Common myeloid progenitor, CD34-positive (primary cell): ENCODE measurements around the gene TEDC1.
A peak's percentile ranks its signal among the peaks of the same experiment; 100 is the strongest.
"Not testable (repeated sequence)": the region's sequence is repeated elsewhere in the genome, so short reads cannot be mapped to it uniquely, and the experiment has no call there.

ENCODE experiments used
- CTCF ChIA-PET: fragments of 350-600 bp; sonication (Branson Sonifier 250); formaldehyde crosslinking; loops from one replicate; lab custom pipeline; 2021; ENCODE audit warnings: antibody characterized with exemption; lab: Charles Lee
- POLR2A ChIA-PET: fragments of 350-600 bp; sonication (Branson Sonifier 250); formaldehyde crosslinking; loops from one replicate; lab custom pipeline; 2021; ENCODE audit warnings: antibody characterized with exemption; lab: Charles Lee
- DNase-seq, 3 donors: peaks; one replicate each; pipeline versions ENCODE4 v3.0.0 to v3.0.0-alpha.2; 2013
- H3K27ac ChIP-seq, 2 experiments: 1 replicate in 1 of 2; 2 replicates in 1 of 2; pipeline ENCODE4 v1.7.0; 2013; ENCODE audit warnings: inconsistent platforms in 2 of 2, low read length in 2 of 2, mild to moderate bottlenecking in 2 of 2, low read depth in 1 of 2, moderate library complexity in 1 of 2; ENCODE audit not compliant: severe bottlenecking in 2 of 2, insufficient read depth in 1 of 2, poor library complexity in 1 of 2
- H3K27me3 ChIP-seq, 5 experiments: replicated peaks in 2 of 5; 1 replicate in 3 of 5; 2 replicates in 2 of 5; pipeline versions ENCODE4 v1.6.1 to v1.7.0; 2013; ENCODE audit warnings: low read length in 4 of 5, mild to moderate bottlenecking in 2 of 5, moderate library complexity in 2 of 5, inconsistent platforms in 1 of 5; ENCODE audit not compliant: insufficient read depth in 5 of 5, control insufficient read depth in 4 of 5
- H3K36me3 ChIP-seq, 4 experiments: 1 replicate in 2 of 4; 2 replicates in 2 of 4; pipeline versions ENCODE4 v1.6.1 to v1.7.0; 2013; ENCODE audit warnings: low read length in 3 of 4, control low read depth in 1 of 4, mild to moderate bottlenecking in 1 of 4; ENCODE audit not compliant: control insufficient read depth in 4 of 4, insufficient read depth in 4 of 4
- H3K4me1 ChIP-seq, 4 experiments: 1 replicate in 3 of 4; 2 replicates in 1 of 4; pipeline versions ENCODE4 v1.6.1 to v1.7.1; 2013; ENCODE audit warnings: low read length in 3 of 4, mild to moderate bottlenecking in 3 of 4, control low read depth in 1 of 4, inconsistent platforms in 1 of 4, moderate library complexity in 1 of 4; ENCODE audit not compliant: control insufficient read depth in 4 of 4, insufficient read depth in 4 of 4; ENCODE audit errors: control extremely low read depth in 1 of 4
- H3K4me3 ChIP-seq, 7 experiments: 1 replicate in 4 of 7; 2 replicates in 3 of 7; pipeline versions ENCODE4 v1.5.1 to v1.7.0; 2013; ENCODE audit warnings: mild to moderate bottlenecking in 7 of 7, low read length in 6 of 7, moderate library complexity in 6 of 7, inconsistent platforms in 2 of 7, low read depth in 2 of 7, control low read depth in 1 of 7; ENCODE audit not compliant: insufficient read depth in 4 of 7, control insufficient read depth in 1 of 7; ENCODE audit errors: extremely low read depth in 1 of 7
- H3K9me3 ChIP-seq, 5 experiments: 1 replicate in 4 of 5; 2 replicates in 1 of 5; pipeline versions ENCODE4 v1.6.1 to v1.7.1; 2013; ENCODE audit warnings: low read length in 4 of 5, mild to moderate bottlenecking in 2 of 5, inconsistent platforms in 1 of 5, low read depth in 1 of 5, moderate library complexity in 1 of 5; ENCODE audit not compliant: control insufficient read depth in 4 of 5, insufficient read depth in 2 of 5; ENCODE audit errors: control extremely low read depth in 1 of 5
- WGBS: methylation state at CpG from one replicate; pipeline ENCODE4 v1.1.5; 2013; ENCODE audit not compliant: insufficient coverage; 5-methylcytosine and 5-hydroxymethylcytosine counted together

TEDC1 gene

DNA sequence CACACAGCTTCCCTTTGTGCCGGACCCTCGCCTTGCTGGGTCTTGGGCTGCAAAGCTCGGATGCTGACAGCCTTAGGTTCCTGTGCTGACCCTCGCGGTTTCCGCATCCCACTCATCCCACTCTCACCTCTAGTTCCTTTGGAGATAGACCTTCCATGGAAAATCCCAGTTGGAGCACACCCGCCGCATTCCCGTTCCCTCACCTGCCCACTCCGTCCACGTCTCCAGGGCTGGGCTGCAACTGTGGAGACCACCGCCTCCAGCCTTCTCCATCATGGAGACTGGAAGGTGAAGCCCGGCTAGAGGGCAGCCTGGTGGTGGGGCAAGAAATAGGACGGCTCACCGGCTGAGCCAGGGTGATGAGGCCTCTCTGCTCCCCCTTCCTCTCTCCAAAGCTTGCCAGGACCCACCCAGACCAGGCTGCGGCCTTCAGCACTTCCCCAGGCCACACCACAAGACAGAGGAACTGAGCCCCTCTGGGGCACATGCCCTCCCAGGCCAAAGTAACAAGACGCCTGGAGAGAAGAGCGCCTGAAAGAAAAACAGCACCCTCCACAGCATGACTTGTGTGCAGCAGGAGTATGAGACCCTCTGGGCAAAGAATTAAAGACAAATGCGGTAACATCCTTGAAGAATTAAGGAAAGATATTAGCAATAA lies 50.3 kb downstream of the TEDC1 start:
- Histone ChIP-seq H3K4me3 (no peak overlapping the region), H3K9me3 (peaks cover 1 to 7% (median 5%) of the 10 kb centered on the region in 5 experiments), H3K27me3 (peaks cover 0 to 6% (median 5%) of the 10 kb centered on the region in 5 experiments), H3K36me3 (no peaks in the 10 kb centered on the region), H3K27ac (no peak overlapping the region), H3K4me1 (no peaks in the 10 kb centered on the region)
- 94% methylated on average over 12 of the region's 19 CpGs for WGBS
- ChIA-PET POLR2A (no interaction called here), CTCF (no interaction called here)
- DNase-seq, result peak in 2 of 3 donors; percentile 55

DNA sequence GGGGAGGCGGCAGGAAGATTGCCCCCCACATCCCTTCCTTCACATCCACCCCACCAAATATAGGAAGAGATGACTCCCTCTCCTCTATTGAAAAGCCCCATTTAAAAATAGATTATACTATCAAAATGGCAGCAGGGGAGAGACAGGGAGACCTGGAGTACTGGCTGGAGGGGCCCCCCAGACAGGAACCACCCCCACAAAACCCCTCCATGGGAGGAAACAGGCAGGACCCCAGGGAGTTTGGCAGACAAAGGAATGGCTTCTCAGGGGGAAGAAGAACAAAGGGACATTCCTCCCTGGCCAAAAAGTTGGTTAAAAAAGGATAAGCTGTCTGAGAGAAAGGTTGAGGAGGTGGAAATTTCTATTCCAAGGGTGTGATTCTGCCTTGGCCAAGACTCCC lies 54.6 kb downstream of the TEDC1 start:
- H3K27me3 ChIP-seq, H3K4me1 ChIP-seq, CTCF ChIA-PET, H3K9me3 ChIP-seq, H3K36me3 ChIP-seq, H3K4me3 ChIP-seq, H3K27ac ChIP-seq, DNase-seq, POLR2A ChIA-PET: not testable (repeated sequence)
- WGBS, result no CpG with 5 or more reads among the region's 1 CpG

DNA sequence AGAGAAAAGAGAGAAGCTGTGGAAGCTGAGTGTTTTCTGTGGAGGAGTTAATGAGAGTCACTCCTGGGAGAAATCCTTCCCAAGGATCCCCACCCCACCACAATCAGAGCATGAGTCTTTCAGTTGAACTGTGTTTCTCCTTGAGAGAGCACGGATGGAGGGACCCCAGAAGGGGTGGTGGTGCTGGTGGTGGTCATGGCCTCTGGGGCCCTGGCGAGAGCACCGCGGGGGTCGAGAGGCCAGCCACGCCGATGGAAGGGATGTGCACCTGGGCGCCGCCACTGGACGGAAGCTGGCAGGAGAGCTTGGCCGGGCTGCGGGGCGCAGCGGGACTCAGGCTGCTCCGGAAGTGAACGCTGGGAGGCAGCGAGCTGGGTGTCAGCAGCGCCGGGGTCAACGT lies 55.4 kb downstream of the TEDC1 start:
- POLR2A ChIA-PET, CTCF ChIA-PET: not testable (repeated sequence)

DNA sequence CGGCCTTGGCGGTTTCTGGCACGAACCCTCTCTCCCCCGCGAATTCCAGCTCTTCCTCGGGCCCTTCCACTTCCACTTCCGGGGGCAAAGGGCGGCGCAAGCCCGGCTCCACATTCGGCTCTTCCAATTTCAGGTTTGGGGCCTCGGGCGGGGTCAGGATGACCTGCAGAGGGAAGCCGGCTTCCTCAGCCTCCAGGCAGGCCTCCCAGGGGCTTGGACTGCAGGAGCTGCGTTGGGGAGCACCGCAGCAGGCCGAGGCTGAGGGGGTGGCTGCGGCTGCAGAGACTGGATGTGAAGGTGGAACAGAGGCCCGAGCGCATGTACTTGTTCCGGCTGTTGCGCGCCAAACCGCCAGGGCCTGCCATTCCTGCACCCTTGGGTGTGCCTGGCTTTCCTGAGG lies 56.0 kb downstream of the TEDC1 start:
- H3K36me3 ChIP-seq, DNase-seq, H3K27ac ChIP-seq, H3K4me3 ChIP-seq, H3K27me3 ChIP-seq, H3K9me3 ChIP-seq, CTCF ChIA-PET, H3K4me1 ChIP-seq, POLR2A ChIA-PET: not testable (repeated sequence)
- WGBS, result 95% methylated on average over 8 of the region's 24 CpGs

More for the DNA sequence above, 55.4 kb downstream of the TEDC1 start:
- no CpG with 5 or more reads among the region's 20 CpGs for whole genome bisulfite sequencing
- H3K9me3 ChIP-seq, DNase-seq, H3K27ac ChIP-seq, H3K4me1 ChIP-seq, H3K4me3 ChIP-seq, H3K36me3 ChIP-seq, H3K27me3 ChIP-seq: not testable (repeated sequence)

DNA sequence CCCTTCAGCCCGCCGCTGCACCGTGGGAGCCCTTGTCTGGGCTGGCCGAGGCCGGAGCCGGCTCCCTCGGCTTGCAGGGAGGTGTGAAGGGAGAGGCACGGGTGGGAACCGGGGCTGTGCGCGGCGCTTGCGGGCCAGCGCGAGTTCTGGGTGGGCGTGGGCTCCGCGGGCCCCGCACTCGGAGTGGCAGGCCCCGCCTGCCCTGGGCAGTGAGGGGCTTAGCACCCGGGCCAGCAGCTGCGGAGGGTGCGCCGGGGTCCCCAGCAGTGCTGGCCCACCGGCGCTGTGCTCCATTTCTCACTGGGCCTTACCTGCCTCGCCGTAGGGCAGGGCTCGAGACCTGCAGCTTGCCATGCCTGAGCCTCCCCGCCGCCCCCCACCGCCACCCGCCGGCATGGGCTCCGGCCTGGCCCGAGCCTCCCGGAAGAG lies 56.7 kb downstream of the TEDC1 start:
- CTCF ChIA-PET, result interaction anchor here (1.4 kb wide), 1 partner anchor 11 kb away, joined by 4 read pairs; no protein-coding TSS in a partner anchor
- Histone ChIP-seq H3K9me3 (peaks cover 0 to 7% (median 5%) of the 10 kb centered on the region in 5 experiments), H3K27ac (no peak overlapping the region), H3K4me3 (no peak overlapping the region), H3K36me3 (no peaks in the 10 kb centered on the region), H3K27me3 (peaks cover 0 to 3% (median 0%) of the 10 kb centered on the region in 5 experiments), H3K4me1 (no peaks in the 10 kb centered on the region)
- DNase-seq, result no peak
- WGBS, result 95% methylated on average over 33 of the region's 38 CpGs
- POLR2A ChIA-PET, result no interaction called here
